H9 (cell line): ENCODE measurements around the gene DIS3L. TPM values are rescaled to one million over a fixed set of nuclear protein-coding genes. Genes with fewer than 3 reads are reported as not detected.

Source experiments
- DNase-seq: peaks from one replicate; pipeline ENCODE4 v3.0.0-alpha.2; 2017
- H2AFZ ChIP-seq: one replicate; pipeline ENCODE4 v1.6.1; 2013; ENCODE audit warnings: mild to moderate bottlenecking, low read length, control low read depth, moderate library complexity
- H2AK5ac ChIP-seq: 2 replicates; pipeline ENCODE4 v1.6.1; 2013; ENCODE audit warnings: low read length, control low read depth, mixed read lengths; ENCODE audit not compliant: insufficient read length
- H2BK120ac ChIP-seq: one replicate; pipeline ENCODE4 v1.6.1; 2013; ENCODE audit warnings: low read depth, mild to moderate bottlenecking, low read length, control low read depth, inconsistent platforms; ENCODE audit not compliant: poor library complexity, severe bottlenecking
- H2BK12ac ChIP-seq: 2 replicates; pipeline ENCODE4 v1.6.1; 2013; ENCODE audit warnings: low read length, control low read depth, mixed read lengths, low read depth; ENCODE audit not compliant: insufficient read length
- H2BK15ac ChIP-seq: 2 replicates; pipeline ENCODE4 v1.6.1; 2013; ENCODE audit warnings: low read depth, low read length, control low read depth
- H2BK20ac ChIP-seq: one replicate; pipeline ENCODE4 v1.6.1; 2013; ENCODE audit warnings: low read depth, mild to moderate bottlenecking, low read length, control low read depth, inconsistent platforms; ENCODE audit not compliant: poor library complexity, severe bottlenecking
- H2BK5ac ChIP-seq: 2 replicates; pipeline ENCODE4 v1.6.1; 2013; ENCODE audit warnings: low read length, control low read depth, mixed read lengths; ENCODE audit not compliant: insufficient read length
- H3K14ac ChIP-seq: 2 replicates; pipeline ENCODE4 v1.6.1; 2013; ENCODE audit warnings: low read length, control low read depth; ENCODE audit not compliant: insufficient read depth
- H3K18ac ChIP-seq: 2 replicates; pipeline ENCODE4 v1.6.1; 2013; ENCODE audit warnings: low read depth, mild to moderate bottlenecking, mixed read lengths, low read length, control low read depth; ENCODE audit not compliant: insufficient read length
- H3K23ac ChIP-seq: 2 replicates; pipeline ENCODE4 v1.6.1; 2013; ENCODE audit warnings: low read length, control low read depth, mixed read lengths, low read depth; ENCODE audit not compliant: insufficient read length
- H3K23me2 ChIP-seq: 2 replicates; pipeline ENCODE4 v1.6.1; 2013; ENCODE audit warnings: low read depth, mild to moderate bottlenecking, mixed read lengths, low read length, control low read depth; ENCODE audit not compliant: insufficient read length, poor library complexity, severe bottlenecking
- H3K27ac ChIP-seq: 2 replicates; pipeline ENCODE4 v1.5.1; 2013; ENCODE audit warnings: low read length, control low read depth, mixed read lengths, low read depth; ENCODE audit not compliant: insufficient read length
- H3K27me3 ChIP-seq: 2 replicates; pipeline ENCODE4 v1.6.1; 2013; ENCODE audit warnings: low read length, control low read depth, inconsistent platforms; ENCODE audit not compliant: insufficient read depth
- H3K4ac ChIP-seq: 2 replicates; pipeline ENCODE4 v1.6.1; 2013; ENCODE audit warnings: low read depth, mild to moderate bottlenecking, control low read depth, inconsistent platforms, low read length, moderate library complexity
- H3K4me1 ChIP-seq: 2 replicates; pipeline ENCODE4 v1.6.1; 2013; ENCODE audit warnings: low read length, control low read depth, inconsistent platforms; ENCODE audit not compliant: insufficient read depth
- H3K4me2 ChIP-seq: 2 replicates; pipeline ENCODE4 v1.6.1; 2013; ENCODE audit warnings: low read length, control low read depth, mixed read lengths; ENCODE audit not compliant: insufficient read length, insufficient read depth
- H3K56ac ChIP-seq: 2 replicates; pipeline ENCODE4 v1.6.1; 2013; ENCODE audit warnings: low read depth, mild to moderate bottlenecking, mixed read lengths, low read length, control low read depth; ENCODE audit not compliant: insufficient read length
- H3K79me1 ChIP-seq: 2 replicates; pipeline ENCODE4 v1.6.1; 2013; ENCODE audit warnings: low read depth, mild to moderate bottlenecking, moderate library complexity, low read length, control low read depth, inconsistent platforms; ENCODE audit not compliant: insufficient read depth, poor library complexity, severe bottlenecking
- H3K79me2 ChIP-seq: 2 replicates; pipeline ENCODE4 v1.6.1; 2013; ENCODE audit warnings: low read length, control low read depth, inconsistent platforms; ENCODE audit not compliant: insufficient read depth
- H3K9ac ChIP-seq: 2 replicates; pipeline ENCODE4 v1.6.1; 2013; ENCODE audit warnings: low read length, control low read depth, mixed read lengths; ENCODE audit not compliant: insufficient read length; ENCODE audit errors: extremely low read depth
- H3K9me3 ChIP-seq: one replicate; pipeline ENCODE4 v1.6.1; 2013; ENCODE audit warnings: low read depth, low read length, inconsistent platforms; ENCODE audit not compliant: control insufficient read depth
- H3T11ph ChIP-seq: one replicate; pipeline ENCODE4 v1.6.1; 2013; ENCODE audit warnings: mild to moderate bottlenecking, low read length, control low read depth, inconsistent platforms
- H4K20me1 ChIP-seq: one replicate; pipeline ENCODE4 v1.6.1; 2013; ENCODE audit not compliant: control insufficient read depth, insufficient read length, insufficient read depth
- H4K5ac ChIP-seq: 2 replicates; pipeline ENCODE4 v1.6.1; 2013; ENCODE audit warnings: low read depth, mild to moderate bottlenecking, mixed read lengths, low read length, control low read depth; ENCODE audit not compliant: insufficient read length
- H4K8ac ChIP-seq: replicated peaks from 2 replicates; pipeline ENCODE4 v1.6.1; 2013; ENCODE audit warnings: low read length, control low read depth, mixed read lengths, low read depth; ENCODE audit not compliant: insufficient read length
- H4K91ac ChIP-seq: 2 replicates; pipeline ENCODE4 v1.6.1; 2013; ENCODE audit warnings: low read depth, mild to moderate bottlenecking, moderate library complexity, mixed read lengths, low read length, control low read depth; ENCODE audit not compliant: insufficient read length
- H3K27ac Mint-ChIP-seq, 3 experiments: 2 replicates in 2 of 3; 3 replicates in 1 of 3; pipeline ENCODE4 v1.8.0; 2020 to 2021; ENCODE audit warnings: mixed read lengths in 3 of 3, mild to moderate bottlenecking in 1 of 3, moderate library complexity in 1 of 3
- H3K27me3 Mint-ChIP-seq: 2 replicates; pipeline ENCODE4 v1.8.0; 2021; ENCODE audit warnings: low read depth, mild to moderate bottlenecking, moderate library complexity, mixed read lengths
- H3K36me3 Mint-ChIP-seq, 3 experiments: 2 replicates in 2 of 3; 3 replicates in 1 of 3; pipeline ENCODE4 v1.8.0; 2020 to 2021; ENCODE audit warnings: low read depth in 3 of 3, mixed read lengths in 3 of 3; ENCODE audit not compliant: insufficient read depth in 1 of 3
- H3K4me1 Mint-ChIP-seq, 2 experiments: 2 replicates each; pipeline ENCODE4 v1.8.0; 2020; ENCODE audit warnings: mixed read lengths in 2 of 2
- H3K4me3 Mint-ChIP-seq, 2 experiments: 2 replicates in 1 of 2; 3 replicates in 1 of 2; pipeline ENCODE4 v1.8.0; 2020 to 2021; ENCODE audit warnings: mild to moderate bottlenecking in 2 of 2, mixed read lengths in 2 of 2, moderate library complexity in 1 of 2
- H3K9me3 Mint-ChIP-seq, 2 experiments: 2 replicates in 1 of 2; 3 replicates in 1 of 2; pipeline ENCODE4 v1.8.0; 2020; ENCODE audit warnings: mild to moderate bottlenecking in 2 of 2, mixed read lengths in 2 of 2, moderate library complexity in 1 of 2
- WGBS: extraction: QIAGEN DNeasy Blood & Tissue Kit; methylation state at CpG from one replicate; pipeline ENCODE4 v1.1.7; 2013; ENCODE audit warnings: missing lambda C conversion rate, low lambda C conversion rate, mixed read lengths; ENCODE audit not compliant: insufficient read length; ENCODE audit errors: extremely low coverage; 5-methylcytosine and 5-hydroxymethylcytosine counted together
- total RNA-seq: library from RNA; stranded (reverse); gene quantifications from 2 replicates; pipeline ENCODE4 v1.2.1, GENCODE V29; 2021
- TF ChIP-seq, protein P1 (sequence below): fragments of 200-600 bp; sonication (generic); conservative IDR thresholded peaks from 3 replicates; pipeline ENCODE4 v1.8.0; 2021; ENCODE audit warnings: antibody characterized with exemption, mild to moderate bottlenecking

DIS3L gene
- total RNA-seq, 1 experiment from 2014 or later, result 30.2 TPM

GRCh38 chr15:66287461-66288057, 5.8 kb upstream of the DIS3L start:
- Histone ChIP-seq H3K9ac (no peak overlapping the region), H3K4ac (no peak overlapping the region), H3K23ac (no peak overlapping the region), H3K4me1 (no peaks in the 10 kb centered on the region), H2AFZ (no peak overlapping the region), H3K4me2 (no peak overlapping the region), H2BK12ac (no peak overlapping the region), H2BK5ac (no peak overlapping the region), H3K23me2 (no peaks in the 10 kb centered on the region), H2BK120ac (no peak overlapping the region), H4K8ac (no peak overlapping the region), H3K18ac (no peak overlapping the region), H3K79me1 (no peaks in the 10 kb centered on the region), H4K20me1 (no peaks in the 10 kb centered on the region), H2BK15ac (no peak overlapping the region), H3K56ac (no peak overlapping the region), H2AK5ac (no peak overlapping the region), H3K27me3 (no peaks in the 10 kb centered on the region), H3K79me2 (no peaks in the 10 kb centered on the region), H3K9me3 (no peaks in the 10 kb centered on the region), H4K5ac (no peak overlapping the region), H3K14ac (no peak overlapping the region), H3T11ph (no peak overlapping the region), H4K91ac (no peak overlapping the region), H3K27ac (no peak overlapping the region), H2BK20ac (no peak overlapping the region)
- Mint-ChIP-seq H3K36me3 (no peaks in the 10 kb centered on the region), H3K27me3 (peaks cover 1% of the 10 kb centered on the region), H3K4me3 (no peak overlapping the region), H3K9me3 (no peaks in the 10 kb centered on the region), H3K27ac (no peak overlapping the region), H3K4me1 (peaks cover 10 to 11% of the 10 kb centered on the region in 2 experiments)
- DNase-seq, result no peak
- TF ChIP-seq, protein P1, sequence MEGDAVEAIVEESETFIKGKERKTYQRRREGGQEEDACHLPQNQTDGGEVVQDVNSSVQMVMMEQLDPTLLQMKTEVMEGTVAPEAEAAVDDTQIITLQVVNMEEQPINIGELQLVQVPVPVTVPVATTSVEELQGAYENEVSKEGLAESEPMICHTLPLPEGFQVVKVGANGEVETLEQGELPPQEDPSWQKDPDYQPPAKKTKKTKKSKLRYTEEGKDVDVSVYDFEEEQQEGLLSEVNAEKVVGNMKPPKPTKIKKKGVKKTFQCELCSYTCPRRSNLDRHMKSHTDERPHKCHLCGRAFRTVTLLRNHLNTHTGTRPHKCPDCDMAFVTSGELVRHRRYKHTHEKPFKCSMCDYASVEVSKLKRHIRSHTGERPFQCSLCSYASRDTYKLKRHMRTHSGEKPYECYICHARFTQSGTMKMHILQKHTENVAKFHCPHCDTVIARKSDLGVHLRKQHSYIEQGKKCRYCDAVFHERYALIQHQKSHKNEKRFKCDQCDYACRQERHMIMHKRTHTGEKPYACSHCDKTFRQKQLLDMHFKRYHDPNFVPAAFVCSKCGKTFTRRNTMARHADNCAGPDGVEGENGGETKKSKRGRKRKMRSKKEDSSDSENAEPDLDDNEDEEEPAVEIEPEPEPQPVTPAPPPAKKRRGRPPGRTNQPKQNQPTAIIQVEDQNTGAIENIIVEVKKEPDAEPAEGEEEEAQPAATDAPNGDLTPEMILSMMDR, result peak; percentile 76
- WGBS, result no CpG with 5 or more reads among the region's 6 CpGs
